ENCODE data around the gene ATP6V1C2.
"Not testable (repeated sequence)": the region's sequence is repeated elsewhere in the genome, so short reads cannot be mapped to it uniquely, and the experiment has no call there.

ATP6V1C2 gene

GRCh38 chr2:10813163-10814138 is 92.0 kb downstream of the ATP6V1C2 start:
- not testable (repeated sequence) for DNase-seq (ENCODE audit: low read depth, low spot score)

GRCh38 chr2:10814142-10814541 is 92.7 kb downstream of the ATP6V1C2 start:
- no peak for DNase-seq (ENCODE audit: low read depth, low spot score)

GRCh38 chr2:10814571-10815331 is 93.3 kb downstream of the ATP6V1C2 start:
- DNase-seq (ENCODE audit: low read depth, low spot score): no peak

- DNase-seq (ENCODE audit: low read depth, low spot score): no peak
Observed at GRCh38 chr2:10817413-10817812, 96.0 kb downstream of the ATP6V1C2 start.

- DNase-seq (ENCODE audit: low read depth, low spot score): not testable (repeated sequence)
Observed at GRCh38 chr2:10818305-10818704, 96.9 kb downstream of the ATP6V1C2 start.

- DNase-seq (ENCODE audit: low read depth, low spot score): no peak
Observed at GRCh38 chr2:10818984-10819383, 97.6 kb downstream of the ATP6V1C2 start.

GRCh38 chr2:10819714-10820314 is 98.4 kb downstream of the ATP6V1C2 start:
- no peak for DNase-seq (ENCODE audit: low read depth, low spot score)

- DNase-seq (ENCODE audit: low read depth, low spot score): no peak
Observed at GRCh38 chr2:10820562-10820961, 99.1 kb downstream of the ATP6V1C2 start.

- DNase-seq (ENCODE audit: low read depth, low spot score): no peak
Observed at GRCh38 chr2:10820978-10821695, 99.7 kb downstream of the ATP6V1C2 start.

- DNase-seq (ENCODE audit: low read depth, low spot score): no peak
Observed at GRCh38 chr2:10824191-10824590, 102.8 kb downstream of the ATP6V1C2 start.

- DNase-seq (ENCODE audit: low read depth, low spot score): no peak
Observed at GRCh38 chr2:10826026-10826425, 104.6 kb downstream of the ATP6V1C2 start.

GRCh38 chr2:10826625-10827024 is 105.2 kb downstream of the ATP6V1C2 start:
- DNase-seq (ENCODE audit: low read depth, low spot score): no peak

- no peak for DNase-seq (ENCODE audit: low read depth, low spot score)
Observed at GRCh38 chr2:10828346-10828745, 106.9 kb downstream of the ATP6V1C2 start.

GRCh38 chr2:10829299-10829698 is 107.9 kb downstream of the ATP6V1C2 start:
- DNase-seq (ENCODE audit: low read depth, low spot score): no peak

GRCh38 chr2:10830203-10830602 is 108.8 kb downstream of the ATP6V1C2 start:
- DNase-seq (ENCODE audit: low read depth, low spot score): no peak

GRCh38 chr2:10830641-10831399 is 109.4 kb downstream of the ATP6V1C2 start:
- DNase-seq (ENCODE audit: low read depth, low spot score): no peak

- DNase-seq (ENCODE audit: low read depth, low spot score): no peak
Observed at GRCh38 chr2:10831400-10831985, 110.1 kb downstream of the ATP6V1C2 start.

GRCh38 chr2:10832203-10832936 is 110.9 kb downstream of the ATP6V1C2 start:
- peak; percentile 44 for DNase-seq (ENCODE audit: low read depth, low spot score)

- DNase-seq (ENCODE audit: low read depth, low spot score): no peak
Observed at GRCh38 chr2:10833021-10833420, 111.6 kb downstream of the ATP6V1C2 start.

Data from smooth muscle cell of the brain vasculature (primary cell).